ENCODE measurements around the gene OR51G1.

GRCh38 chr11:4881188-4881587, 43.0 kb downstream of the OR51G1 start:
- TF ChIP-seq CTCF (IDR thresholded peaks at IDR 0.05; ENCODE audit: insufficient read depth, low read length, poor library complexity, severe bottlenecking) (no peak), EZH2phosphoT487 (conservative IDR thresholded peaks at IDR 0.05; ENCODE audit: low read length) (no peak)

Data from SU-DHL-6 (cell line).